GM19025 (cell line): ENCODE measurements around the gene NEU4.
"Not testable (repeated sequence)": the region's sequence is repeated elsewhere in the genome, so short reads cannot be mapped to it uniquely, and the experiment has no call there.

Experiments used
- ATAC-seq: cut with Tn5 transposase; IDR thresholded peaks from one replicate; pipeline ENCODE4 v1.9.1; 2021; ENCODE audit warnings: mild to moderate bottlenecking, low read depth, moderate library complexity; ENCODE audit not compliant: unreplicated experiment

The NEU4 gene

DNA sequence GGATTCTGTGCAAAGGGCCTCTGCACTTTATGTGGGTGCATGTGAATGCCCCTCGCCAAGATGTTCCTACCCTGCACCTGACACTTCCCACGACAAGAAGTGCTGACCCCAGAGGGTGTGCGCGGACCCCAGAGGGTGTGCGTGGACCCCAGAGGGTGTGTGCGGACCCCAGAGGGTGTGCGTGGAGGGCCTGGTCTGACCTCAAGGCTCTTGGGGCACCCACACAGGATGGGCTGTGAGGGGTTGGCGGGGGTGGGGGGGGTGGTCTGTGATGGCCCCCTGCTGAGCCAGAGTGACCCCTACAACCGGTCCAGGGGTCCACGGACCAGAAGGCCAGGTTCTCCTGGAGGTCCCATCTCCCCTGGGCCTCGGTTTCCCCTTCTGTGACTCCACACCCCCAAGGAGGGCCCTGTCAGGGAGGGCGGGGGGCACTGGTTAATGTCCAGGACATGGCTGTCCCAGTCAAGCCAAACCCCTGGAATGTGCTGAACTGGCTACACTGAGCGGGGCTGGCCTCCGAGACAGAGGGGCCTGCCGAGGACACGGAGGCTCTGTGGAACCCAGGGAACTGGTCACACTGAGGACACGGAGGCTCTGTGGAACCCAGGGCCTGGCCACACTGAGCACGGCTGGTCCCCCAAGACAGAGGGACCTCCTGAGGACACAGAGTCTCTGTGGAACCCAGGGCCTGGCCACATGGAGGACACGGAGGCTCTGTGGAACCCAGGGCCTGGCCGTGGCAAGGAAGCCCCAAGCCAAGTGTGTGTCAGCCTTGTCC is 3.1 kb downstream of the NEU4 start:
- ATAC-seq: no peak

- ATAC-seq: no peak
Observed at GRCh38 chr2:241812730-241813643, 4.0 kb downstream of the NEU4 start.

- ATAC-seq: no peak
Observed at GRCh38 chr2:241813644-241814392, 4.8 kb downstream of the NEU4 start.

DNA sequence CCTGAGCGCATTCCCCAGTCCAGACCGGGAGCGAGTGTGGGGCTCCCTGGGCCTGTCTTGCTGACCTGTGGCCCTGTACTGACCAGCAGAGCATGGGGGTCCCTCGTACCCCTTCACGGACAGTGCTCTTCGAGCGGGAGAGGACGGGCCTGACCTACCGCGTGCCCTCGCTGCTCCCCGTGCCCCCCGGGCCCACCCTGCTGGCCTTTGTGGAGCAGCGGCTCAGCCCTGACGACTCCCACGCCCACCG is 5.3 kb downstream of the NEU4 start:
- no peak for ATAC-seq

GRCh38 chr2:241814643-241815476 is 5.9 kb downstream of the NEU4 start:
- ATAC-seq: no peak

DNA sequence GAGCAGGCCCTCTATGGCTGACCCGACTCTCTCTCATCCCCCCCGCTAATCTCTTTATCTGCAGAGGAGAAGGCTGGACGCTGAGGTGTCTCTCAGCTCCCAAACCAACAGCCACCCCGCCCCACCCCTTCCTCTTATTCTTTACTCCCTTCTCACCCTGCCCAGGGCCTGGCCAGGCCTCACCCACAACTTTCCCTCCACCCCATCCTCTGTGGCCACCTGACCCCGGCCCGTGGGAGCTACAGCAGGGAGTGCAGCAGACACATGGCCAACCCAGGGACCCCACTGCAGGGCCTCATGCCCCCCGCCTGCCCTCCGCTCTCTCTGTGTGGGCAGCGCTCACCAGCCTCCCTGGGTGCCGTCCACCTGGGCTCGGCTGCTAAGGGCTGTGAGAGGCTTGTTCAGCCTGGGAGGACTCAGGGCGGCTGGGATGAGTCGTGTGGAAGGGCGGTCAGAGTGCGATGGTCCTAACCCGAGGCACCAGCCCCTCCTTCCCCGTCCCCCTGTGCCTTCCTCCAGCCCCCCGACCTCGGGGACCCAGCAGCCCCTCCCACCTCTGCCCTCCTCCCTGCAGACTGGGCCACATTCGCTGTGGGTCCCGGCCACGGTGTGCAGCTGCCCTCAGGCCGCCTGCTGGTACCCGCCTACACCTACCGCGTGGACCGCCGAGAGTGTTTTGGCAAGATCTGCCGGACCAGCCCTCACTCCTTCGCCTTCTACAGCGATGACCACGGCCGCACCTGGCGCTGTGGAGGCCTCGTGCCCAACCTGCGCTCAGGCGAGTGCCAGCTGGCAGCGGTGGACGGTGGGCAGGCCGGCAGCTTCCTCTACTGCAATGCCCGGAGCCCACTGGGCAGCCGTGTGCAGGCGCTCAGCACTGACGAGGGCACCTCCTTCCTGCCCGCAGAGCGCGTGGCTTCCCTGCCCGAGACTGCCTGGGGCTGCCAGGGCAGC is 6.8 kb downstream of the NEU4 start:
- ATAC-seq: no peak

- no peak for ATAC-seq
Observed at GRCh38 chr2:241816431-241817121, 7.6 kb downstream of the NEU4 start.

DNA sequence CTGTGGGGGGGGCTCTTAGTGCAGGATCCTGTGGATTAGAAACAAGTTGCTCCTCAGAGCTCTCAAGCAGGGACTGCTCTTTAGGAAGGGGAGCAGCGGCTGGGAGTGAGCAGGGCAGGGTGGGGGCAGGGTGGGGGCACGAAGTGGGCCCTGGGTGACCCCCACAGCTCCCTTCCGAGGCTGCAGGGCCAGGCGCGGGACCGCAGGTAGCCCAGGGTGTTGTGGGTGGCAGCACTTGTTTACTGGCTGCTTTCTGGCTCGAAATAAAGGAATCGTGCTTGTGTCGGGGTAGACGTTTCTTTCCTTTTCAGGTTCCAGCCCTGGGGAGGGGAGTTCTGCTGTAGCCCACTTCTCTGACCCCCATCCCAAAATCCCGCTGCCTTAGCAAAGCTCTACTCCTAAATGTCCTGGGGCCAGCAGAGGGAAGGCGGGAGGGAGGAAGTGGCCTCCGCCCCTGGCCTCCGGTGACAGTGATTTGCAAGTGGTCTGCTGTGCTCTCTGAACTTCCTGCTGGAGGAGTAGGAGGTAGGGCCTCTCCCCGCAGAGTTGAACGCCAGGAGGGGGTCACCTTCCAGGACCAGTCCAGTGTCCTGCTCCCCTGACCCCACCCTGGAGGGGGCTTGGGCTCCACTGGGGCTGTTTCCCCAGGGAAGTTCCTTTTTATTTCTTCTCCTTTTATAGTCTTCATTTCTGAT is 8.3 kb downstream of the NEU4 start:
- ATAC-seq: no peak

DNA sequence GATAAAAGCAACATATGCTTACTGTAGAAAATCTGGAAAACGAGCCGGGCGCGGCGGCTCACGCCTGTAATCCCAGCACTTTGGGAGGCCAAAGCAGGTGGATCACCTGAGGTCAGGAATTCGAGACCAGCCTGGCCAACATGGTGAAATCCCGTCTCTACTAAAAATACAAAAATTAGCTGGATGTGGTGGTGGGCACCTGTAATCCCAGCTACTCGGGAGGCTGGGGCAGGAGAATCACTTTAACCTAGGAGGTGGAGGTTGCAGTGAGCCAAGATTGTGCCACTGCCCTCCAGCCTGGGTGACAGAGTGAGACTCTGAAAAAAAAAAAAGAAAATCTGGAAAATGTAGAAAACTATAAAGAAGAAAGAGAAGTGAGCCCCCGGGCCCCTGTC is 8.8 kb downstream of the NEU4 start:
- ATAC-seq: not testable (repeated sequence)

GRCh38 chr2:241818229-241818942 is 9.4 kb downstream of the NEU4 start:
- no peak for ATAC-seq

DNA sequence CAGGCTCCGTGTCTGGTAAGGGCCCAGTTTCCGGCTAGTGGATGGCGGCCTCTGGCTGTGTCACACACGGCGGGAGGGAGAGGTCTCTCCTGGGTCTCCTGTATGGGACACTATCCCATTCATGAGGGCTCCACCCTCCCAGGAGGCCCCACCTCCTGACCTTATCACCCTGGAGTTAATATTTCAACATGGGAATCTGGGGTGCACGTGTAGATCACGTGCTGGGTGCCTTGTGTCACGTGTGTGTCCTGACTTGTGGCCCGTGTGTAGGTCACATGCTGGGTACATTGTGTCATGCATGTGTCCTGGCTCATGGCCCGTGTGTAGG is 9.9 kb downstream of the NEU4 start:
- no peak for ATAC-seq

GRCh38 chr2:241819947-241820624 is 11.1 kb downstream of the NEU4 start:
- not testable (repeated sequence) for ATAC-seq

DNA sequence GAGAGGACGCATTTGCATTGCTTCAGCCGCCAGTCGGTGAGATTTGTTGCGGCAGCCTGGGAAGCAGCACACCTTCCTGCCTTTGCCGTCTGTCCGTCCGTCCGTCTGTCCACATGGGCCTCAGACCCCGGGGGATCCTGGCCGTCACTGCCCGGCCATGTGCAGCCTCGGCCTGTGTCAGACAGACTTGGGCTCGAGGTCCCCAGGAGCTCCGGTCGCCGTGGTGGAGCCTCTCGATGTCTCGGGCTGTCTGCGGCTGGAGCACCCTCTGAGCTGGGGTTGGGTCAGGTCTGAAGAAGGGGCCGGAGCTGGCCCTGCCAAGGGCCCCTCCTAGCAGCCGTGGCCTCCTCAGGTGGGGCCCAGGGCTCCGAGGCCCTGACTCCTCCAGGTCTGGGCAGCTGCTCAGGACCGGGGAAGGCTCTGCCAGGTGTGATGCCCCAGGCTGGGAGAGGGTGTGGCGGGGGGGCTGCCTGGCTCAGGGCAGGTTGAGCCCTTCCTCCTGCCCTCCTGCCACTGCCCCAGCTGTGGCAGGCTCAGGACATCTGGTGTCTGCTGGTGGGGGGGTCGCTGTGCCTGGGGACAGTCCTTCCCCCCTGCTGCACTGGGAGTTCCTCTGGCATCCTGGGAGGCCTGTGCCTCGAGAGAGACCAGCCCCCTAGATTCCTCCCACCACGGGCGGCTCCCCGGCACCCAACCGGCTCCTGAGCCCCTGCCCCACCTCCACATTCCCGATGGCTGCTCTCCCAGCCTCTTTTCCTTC is 11.8 kb downstream of the NEU4 start:
- no peak for ATAC-seq

- ATAC-seq: no peak
Observed at GRCh38 chr2:241821460-241822263, 12.7 kb downstream of the NEU4 start.

- no peak for ATAC-seq
Observed at GRCh38 chr2:241822264-241822623, 13.3 kb downstream of the NEU4 start.
